PC-9 (cell line): Measurements from ENCODE around the gene IL1RAPL1. TPM values are rescaled to one million over a fixed set of nuclear protein-coding genes. Genes with fewer than 3 reads are reported as not detected.

Experiments
- BruUV-seq: library from RNA; stranded (reverse); fragments of 400-500 nt; replicated peaks from 2 replicates; lab custom pipeline; 2021; lab: Mats Ljungman, UMichigan
- CTCF ChIA-PET: fragments of 300-600 bp; sonication (Branson Sonifier 250); formaldehyde crosslinking; loops from one replicate; lab custom pipeline; 2022; ENCODE audit warnings: antibody characterized with exemption; lab: Charles Lee
- POLR2A ChIA-PET: fragments of 300-600 bp; sonication (Branson Sonifier 250); formaldehyde crosslinking; loops from one replicate; lab custom pipeline; 2022; ENCODE audit warnings: antibody characterized with exemption; ENCODE audit not compliant: unreplicated experiment; lab: Charles Lee
- DNase-seq, 2 experiments: peaks; one replicate each; pipeline versions ENCODE4 v3.0.0 to v3.0.0-alpha.2; 2015 to 2022; ENCODE audit warnings: mixed read lengths in 1 of 2
- H2AFZ ChIP-seq: fragments of 200-600 bp; sonication (generic); 2 replicates; pipeline ENCODE4 v1.8.1; 2017; ENCODE audit warnings: antibody characterized with exemption
- H3F3A ChIP-seq: fragments of 200-600 bp; sonication (generic); 2 replicates; pipeline ENCODE4 v1.8.1; 2017; ENCODE audit warnings: antibody characterized with exemption, mild to moderate bottlenecking, low read depth; ENCODE audit not compliant: insufficient read depth
- H3K27ac ChIP-seq: fragments of 200-600 bp; sonication (generic); 2 replicates; pipeline ENCODE4 v1.6.1; 2016; ENCODE audit warnings: mixed run types
- H3K27me3 ChIP-seq: fragments of 200-600 bp; sonication (generic); 2 replicates; pipeline ENCODE4 v1.6.1; 2016; ENCODE audit warnings: low read depth, mixed run types; ENCODE audit not compliant: insufficient read depth
- H3K36me3 ChIP-seq: fragments of 200-600 bp; sonication (generic); 2 replicates; pipeline ENCODE4 v1.6.1; 2016; ENCODE audit warnings: low read depth, mixed run types
- H3K4me1 ChIP-seq: fragments of 200-600 bp; sonication (generic); replicated peaks from 2 replicates; pipeline ENCODE4 v1.6.1; 2016; ENCODE audit warnings: mixed run types; ENCODE audit not compliant: insufficient read depth
- H3K4me2 ChIP-seq: fragments of 200-600 bp; sonication (generic); 2 replicates; pipeline ENCODE4 v1.6.1; 2017; ENCODE audit warnings: mixed run types
- H3K4me3 ChIP-seq: fragments of 200-600 bp; sonication (generic); 2 replicates; pipeline ENCODE4 v1.6.1; 2016; ENCODE audit warnings: mixed run types
- H3K79me2 ChIP-seq: fragments of 200-600 bp; sonication (generic); 2 replicates; pipeline ENCODE4 v1.6.1; 2017; ENCODE audit warnings: low read depth, mixed run types
- H3K9me2 ChIP-seq: fragments of 200-600 bp; sonication (generic); 2 replicates; pipeline ENCODE4 v1.8.1; 2017; ENCODE audit warnings: mild to moderate bottlenecking; ENCODE audit not compliant: insufficient read depth
- H3K9me3 ChIP-seq: fragments of 200-600 bp; sonication (generic); 2 replicates; pipeline ENCODE4 v1.8.1; 2016; ENCODE audit warnings: low read depth; ENCODE audit not compliant: insufficient read depth
- H4K20me1 ChIP-seq: fragments of 200-600 bp; sonication (generic); 2 replicates; pipeline ENCODE4 v1.8.1; 2017; ENCODE audit not compliant: insufficient read depth
- CTCF ChIP-seq: fragments of 200-600 bp; sonication (generic); conservative IDR thresholded peaks from 2 replicates; pipeline ENCODE4 v1.6.1; 2017; ENCODE audit warnings: mixed run types, antibody characterized with exemption, mild to moderate bottlenecking, moderate library complexity
- EZH2 ChIP-seq: fragments of 200-600 bp; sonication (generic); IDR thresholded peaks from 2 replicates; pipeline ENCODE4 v1.8.0; 2017; ENCODE audit warnings: antibody characterized with exemption, low read depth
- intact Hi-C: fragments of 100-400 bp; cut with micrococcal nuclease; formaldehyde crosslinking; loops from one replicate; pipeline ENCODE4 v1.10.0; 2022; ENCODE audit not compliant: unreplicated experiment
- total RNA-seq: library from RNA; stranded (reverse); gene quantifications from 2 replicates; pipeline ENCODE4 v1.2.3, GENCODE V29; 2021

IL1RAPL1 gene
- total RNA-seq, 1 experiment from 2014 or later: 0.26 TPM

- ChIA-PET POLR2A (no interaction called here), CTCF (no interaction called here)
- no TSS peak for BruUV-seq
- DNase-seq: no peak
- H3K36me3 ChIP-seq: no peaks in the 10 kb centered on the region
- TF ChIP-seq CTCF (no peak), EZH2 (no peak)
- no peak overlapping the region for H3K4me3 ChIP-seq
- no peaks in the 10 kb centered on the region for H3K4me1 ChIP-seq
- no peak overlapping the region for H2AFZ ChIP-seq
- no peak overlapping the region for H3K4me2 ChIP-seq
- no peak overlapping the region for H3K27ac ChIP-seq
- H3F3A ChIP-seq: no peaks in the 10 kb centered on the region
- no peaks in the 10 kb centered on the region for H3K9me2 ChIP-seq
- no peaks in the 10 kb centered on the region for H4K20me1 ChIP-seq
- H3K9me3 ChIP-seq: no peaks in the 10 kb centered on the region
- H3K27me3 ChIP-seq: no peaks in the 10 kb centered on the region
- H3K79me2 ChIP-seq: no peaks in the 10 kb centered on the region
- intact Hi-C loops: loop anchor here (10.0 kb wide), 1 partner anchor 119 kb away; no protein-coding TSS in a partner anchor
These were observed 1066.5 kb downstream of the IL1RAPL1 start for GRCh38 chrX:29653721-29654120.

GRCh38 chrX:29659911-29660310, 1072.7 kb downstream of the IL1RAPL1 start:
- ChIA-PET CTCF (no interaction called here), POLR2A (no interaction called here)
- H3F3A ChIP-seq: peaks cover 9% of the 10 kb centered on the region; the same call in 1 of the 2 replicates
- DNase-seq: no peak
- H3K27ac ChIP-seq: no peak overlapping the region
- no TSS peak for BruUV-seq
- no peak for TF ChIP-seq EZH2
- no peak for TF ChIP-seq CTCF
- H3K9me2 ChIP-seq: no peaks in the 10 kb centered on the region
- peaks cover 29% of the 10 kb centered on the region for H3K4me1 ChIP-seq
- H2AFZ ChIP-seq: no peak overlapping the region
- no peaks in the 10 kb centered on the region for H3K9me3 ChIP-seq
- no peaks in the 10 kb centered on the region for H3K27me3 ChIP-seq
- intact Hi-C loops: loop anchor here (10.0 kb wide), 1 partner anchor 125 kb away; no protein-coding TSS in a partner anchor
- no peak overlapping the region for H3K4me3 ChIP-seq
- H4K20me1 ChIP-seq: no peaks in the 10 kb centered on the region
- H3K36me3 ChIP-seq: no peaks in the 10 kb centered on the region
- no peaks in the 10 kb centered on the region for H3K79me2 ChIP-seq
- no peak overlapping the region for H3K4me2 ChIP-seq

- POLR2A ChIA-PET: no interaction called here
- BruUV-seq: no TSS peak
- H3K79me2 ChIP-seq: no peaks in the 10 kb centered on the region
- H3K9me2 ChIP-seq: no peaks in the 10 kb centered on the region
- H3K27me3 ChIP-seq: no peaks in the 10 kb centered on the region
- peak in 1 of 2 experiments; percentile 34 for DNase-seq
- TF ChIP-seq CTCF: no peak
- TF ChIP-seq EZH2: no peak
- intact Hi-C loops: no loop called here
- no peak overlapping the region for H2AFZ ChIP-seq
- H3K4me1 ChIP-seq: peaks cover 29% of the 10 kb centered on the region
- no peaks in the 10 kb centered on the region for H3K9me3 ChIP-seq
- H4K20me1 ChIP-seq: no peaks in the 10 kb centered on the region
- no peaks in the 10 kb centered on the region for H3K36me3 ChIP-seq
- no peak overlapping the region for H3K4me3 ChIP-seq
- peaks cover 9% of the 10 kb centered on the region; the same call in 1 of the 2 replicates for H3F3A ChIP-seq
- peak overlapping the region; percentile 92 for H3K27ac ChIP-seq
- CTCF ChIA-PET: no interaction called here
- 0 out of 2 replicates have a peak overlapping the region, but pooled peaks have one; percentile 26 for H3K4me2 ChIP-seq
These were observed 1074.0 kb downstream of the IL1RAPL1 start for GRCh38 chrX:29661290-29661689.
